Body of pancreas (tissue), 4 donors: ENCODE results near the gene CYP11A1.

Source experiments
- CTCF ChIP-seq, 7 experiments: fragments of 450-650 bp in 4 of 7; fragments of 200-600 bp in 3 of 7; sonication (generic) in 3 of 7; IDR thresholded peaks; one replicate each; pipeline ENCODE4 v1.5.1; 2016 to 2019; ENCODE audit warnings: antibody characterized with exemption in 7 of 7
- POLR2A ChIP-seq, 3 donors: fragments of 450-650 bp; IDR thresholded peaks; one replicate each; pipeline ENCODE4 v1.6.1; 2016; ENCODE audit warnings: antibody characterized with exemption in 3 of 3, mild to moderate bottlenecking in 2 of 3

- TF ChIP-seq CTCF (IDR thresholded peaks at IDR 0.05) (no peak), POLR2A (IDR thresholded peaks at IDR 0.05) (no peak)
Measured at GRCh38 chr15:74369756-74370155, 2.3 kb upstream of the CYP11A1 start.
